OCI-LY7 (cell line): Measurements from ENCODE around the gene ARL15.

Source experiments
- EZH2phosphoT487 ChIP-seq: fragments of 200-600 bp; sonication (generic); IDR thresholded peaks from 2 replicates; pipeline ENCODE4 v1.6.1; 2018; ENCODE audit warnings: low read depth, borderline replicate concordance, mild to moderate bottlenecking, mixed run types, antibody characterized with exemption, low read length, moderate library complexity, mixed read lengths
- TF ChIP-seq, protein P1 (sequence below): fragments of 200-600 bp; sonication (generic); conservative IDR thresholded peaks from 2 replicates; pipeline ENCODE4 v1.5.1; 2014; ENCODE audit warnings: mild to moderate bottlenecking, antibody characterized with exemption, low read length, moderate library complexity, mixed read lengths

DNA sequence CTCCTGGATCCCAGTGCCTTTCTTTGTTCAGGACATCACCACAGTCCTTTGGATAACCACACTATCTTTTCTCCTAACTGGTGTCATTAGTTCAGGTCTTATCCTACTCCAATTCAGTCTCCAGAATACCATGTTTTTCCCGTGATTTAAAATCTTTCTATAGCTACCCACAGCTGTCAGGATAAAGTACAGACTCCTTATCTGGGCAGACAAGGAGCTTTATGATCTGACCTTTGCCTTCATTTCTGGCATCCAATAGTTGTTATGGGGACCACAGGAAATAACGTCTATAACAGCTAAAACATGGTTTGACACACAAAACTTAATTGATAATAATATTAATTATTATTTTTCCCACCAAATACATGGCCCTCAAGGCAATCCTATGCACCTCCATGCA, 125.6 kb downstream of the ARL15 start:
- TF ChIP-seq, protein P1, sequence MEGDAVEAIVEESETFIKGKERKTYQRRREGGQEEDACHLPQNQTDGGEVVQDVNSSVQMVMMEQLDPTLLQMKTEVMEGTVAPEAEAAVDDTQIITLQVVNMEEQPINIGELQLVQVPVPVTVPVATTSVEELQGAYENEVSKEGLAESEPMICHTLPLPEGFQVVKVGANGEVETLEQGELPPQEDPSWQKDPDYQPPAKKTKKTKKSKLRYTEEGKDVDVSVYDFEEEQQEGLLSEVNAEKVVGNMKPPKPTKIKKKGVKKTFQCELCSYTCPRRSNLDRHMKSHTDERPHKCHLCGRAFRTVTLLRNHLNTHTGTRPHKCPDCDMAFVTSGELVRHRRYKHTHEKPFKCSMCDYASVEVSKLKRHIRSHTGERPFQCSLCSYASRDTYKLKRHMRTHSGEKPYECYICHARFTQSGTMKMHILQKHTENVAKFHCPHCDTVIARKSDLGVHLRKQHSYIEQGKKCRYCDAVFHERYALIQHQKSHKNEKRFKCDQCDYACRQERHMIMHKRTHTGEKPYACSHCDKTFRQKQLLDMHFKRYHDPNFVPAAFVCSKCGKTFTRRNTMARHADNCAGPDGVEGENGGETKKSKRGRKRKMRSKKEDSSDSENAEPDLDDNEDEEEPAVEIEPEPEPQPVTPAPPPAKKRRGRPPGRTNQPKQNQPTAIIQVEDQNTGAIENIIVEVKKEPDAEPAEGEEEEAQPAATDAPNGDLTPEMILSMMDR: no peak
- TF ChIP-seq EZH2phosphoT487: no peak
